GM23338 (cell line): ENCODE results near the gene CADPS. TPM values are rescaled to one million over a fixed set of nuclear protein-coding genes. Genes with fewer than 3 reads are reported as not detected.

ENCODE experiments used
- ATAC-seq: fragments of 200-7000 bp; cut with Tn5 transposase; 3 replicates; pipeline ENCODE4 v1.9.1; 2020
- DNase-seq: peaks from one replicate; pipeline ENCODE4 v3.0.0-alpha.2; 2015; ENCODE audit warnings: low spot score
- H2AFZ ChIP-seq: fragments of 200-600 bp; sonication (generic); 2 replicates; pipeline ENCODE4 v1.8.0; 2016; ENCODE audit warnings: antibody characterized with exemption, mild to moderate bottlenecking, moderate library complexity
- H3F3A ChIP-seq: fragments of 200-600 bp; sonication (generic); replicated peaks from 2 replicates; pipeline ENCODE4 v1.8.0; 2017; ENCODE audit warnings: antibody characterized with exemption, mixed run types, low read depth
- H3K27ac ChIP-seq: fragments of 200-600 bp; sonication (generic); 2 replicates; pipeline ENCODE4 v1.6.1; 2016; ENCODE audit warnings: low read depth
- H3K27me3 ChIP-seq: fragments of 200-600 bp; sonication (generic); 2 replicates; pipeline ENCODE4 v1.8.0; 2016; ENCODE audit warnings: mild to moderate bottlenecking, mixed run types, moderate library complexity; ENCODE audit not compliant: insufficient read depth
- H3K36me3 ChIP-seq: fragments of 200-600 bp; sonication (generic); 2 replicates; pipeline ENCODE4 v1.8.0; 2016; ENCODE audit warnings: mild to moderate bottlenecking; ENCODE audit not compliant: insufficient read depth
- H3K4me1 ChIP-seq: fragments of 200-600 bp; sonication (generic); 2 replicates; pipeline ENCODE4 v1.8.0; 2016; ENCODE audit warnings: mild to moderate bottlenecking, moderate library complexity; ENCODE audit not compliant: insufficient read depth
- H3K4me2 ChIP-seq: fragments of 200-600 bp; sonication (generic); 2 replicates; pipeline ENCODE4 v1.7.1; 2017; ENCODE audit warnings: mixed run types
- H3K4me3 ChIP-seq: fragments of 200-600 bp; sonication (generic); 2 replicates; pipeline ENCODE4 v1.6.1; 2016; ENCODE audit warnings: mixed run types
- H3K79me2 ChIP-seq: fragments of 200-600 bp; sonication (generic); replicated peaks from 2 replicates; pipeline ENCODE4 v1.8.0; 2017; ENCODE audit warnings: mild to moderate bottlenecking; ENCODE audit not compliant: insufficient read depth
- H3K9me2 ChIP-seq: fragments of 200-600 bp; sonication (generic); 2 replicates; pipeline ENCODE4 v1.8.0; 2017; ENCODE audit not compliant: insufficient read depth
- H4K20me1 ChIP-seq: fragments of 200-600 bp; sonication (generic); replicated peaks from 2 replicates; pipeline ENCODE4 v1.8.0; 2017; ENCODE audit warnings: mild to moderate bottlenecking; ENCODE audit not compliant: insufficient read depth
- H3K27ac Mint-ChIP-seq: 2 replicates; pipeline ENCODE4 v1.8.0; 2020; ENCODE audit warnings: inconsistent platforms, mild to moderate bottlenecking, moderate library complexity, mixed read lengths
- H3K27me3 Mint-ChIP-seq: 3 replicates; pipeline ENCODE4 v1.8.0; 2022; ENCODE audit warnings: low read depth, mild to moderate bottlenecking, moderate library complexity, mixed read lengths, inconsistent platforms; ENCODE audit not compliant: insufficient read depth, poor library complexity
- H3K36me3 Mint-ChIP-seq: 3 replicates; pipeline ENCODE4 v1.8.0; 2021; ENCODE audit warnings: low read depth, mild to moderate bottlenecking, inconsistent platforms, moderate library complexity, mixed read lengths
- H3K4me1 Mint-ChIP-seq: 3 replicates; pipeline ENCODE4 v1.8.0; 2020; ENCODE audit warnings: mild to moderate bottlenecking, inconsistent platforms, mixed read lengths
- H3K4me3 Mint-ChIP-seq: 3 replicates; pipeline ENCODE4 v1.8.0; 2021; ENCODE audit warnings: moderate library complexity, mild to moderate bottlenecking, inconsistent platforms, mixed read lengths
- H3K9me3 Mint-ChIP-seq: 3 replicates; pipeline ENCODE4 v1.8.0; 2020; ENCODE audit warnings: moderate library complexity, mild to moderate bottlenecking, inconsistent platforms, mixed read lengths
- CREB1 ChIP-seq: fragments of 250-450 bp; sonication (Bioruptor Pico); IDR thresholded peaks from 2 replicates; pipeline ENCODE4 v1.5.0; 2020; ENCODE audit warnings: low read depth, mild to moderate bottlenecking, moderate library complexity
- EZH2 ChIP-seq: fragments of 200-600 bp; sonication (generic); IDR thresholded peaks from one replicate; pipeline ENCODE4 v1.8.0; 2017; ENCODE audit warnings: antibody characterized with exemption, mild to moderate bottlenecking, low read depth; ENCODE audit not compliant: unreplicated experiment
- POLR2AphosphoS5 ChIP-seq: IDR thresholded peaks from 2 replicates; pipeline ENCODE4 v1.6.1; 2016; ENCODE audit warnings: antibody characterized with exemption, low read depth
- STAT1 ChIP-seq: IDR thresholded peaks from one replicate; pipeline ENCODE4 v1.6.1; 2016; ENCODE audit warnings: antibody characterized with exemption; ENCODE audit not compliant: unreplicated experiment
- ZNF114 ChIP-seq: fragments of 250-450 bp; sonication (Bioruptor Pico); IDR thresholded peaks from 2 replicates; pipeline ENCODE4 v1.5.0; 2020; ENCODE audit warnings: mild to moderate bottlenecking, moderate library complexity
- polyA plus RNA-seq: library from polyadenylated mRNA; unstranded; fragments of >200 nt; fragmentation: Nextera tagmentation; extraction: Ambion mirVana; gene quantifications from 2 replicates; pipeline ENCODE4 v1.2.1, GENCODE V29; 2016
- total RNA-seq: library from RNA; depleted of rRNA; stranded (reverse); fragments of >200 nt; shearing (Covaris generic); gene quantifications from 2 replicates; pipeline ENCODE4 v1.2.3, GENCODE V29; 2014
- TF ChIP-seq, protein P1 (sequence below): fragments of 250-450 bp; sonication (Bioruptor Pico); IDR thresholded peaks from 2 replicates; pipeline ENCODE4 v1.5.0; 2020; ENCODE audit warnings: mild to moderate bottlenecking, moderate library complexity
- TF ChIP-seq, protein P2 (sequence below): IDR thresholded peaks from 2 replicates; pipeline ENCODE4 v1.6.1; 2016; ENCODE audit warnings: antibody characterized with exemption
- TF ChIP-seq, protein P3 (sequence below): IDR thresholded peaks from one replicate; pipeline ENCODE4 v1.6.1; 2018; ENCODE audit warnings: antibody characterized with exemption; ENCODE audit not compliant: unreplicated experiment

CADPS gene
- total and polyA plus RNA-seq, 2 experiments from 2014 or later = 14.7 to 22.0 TPM

DNA sequence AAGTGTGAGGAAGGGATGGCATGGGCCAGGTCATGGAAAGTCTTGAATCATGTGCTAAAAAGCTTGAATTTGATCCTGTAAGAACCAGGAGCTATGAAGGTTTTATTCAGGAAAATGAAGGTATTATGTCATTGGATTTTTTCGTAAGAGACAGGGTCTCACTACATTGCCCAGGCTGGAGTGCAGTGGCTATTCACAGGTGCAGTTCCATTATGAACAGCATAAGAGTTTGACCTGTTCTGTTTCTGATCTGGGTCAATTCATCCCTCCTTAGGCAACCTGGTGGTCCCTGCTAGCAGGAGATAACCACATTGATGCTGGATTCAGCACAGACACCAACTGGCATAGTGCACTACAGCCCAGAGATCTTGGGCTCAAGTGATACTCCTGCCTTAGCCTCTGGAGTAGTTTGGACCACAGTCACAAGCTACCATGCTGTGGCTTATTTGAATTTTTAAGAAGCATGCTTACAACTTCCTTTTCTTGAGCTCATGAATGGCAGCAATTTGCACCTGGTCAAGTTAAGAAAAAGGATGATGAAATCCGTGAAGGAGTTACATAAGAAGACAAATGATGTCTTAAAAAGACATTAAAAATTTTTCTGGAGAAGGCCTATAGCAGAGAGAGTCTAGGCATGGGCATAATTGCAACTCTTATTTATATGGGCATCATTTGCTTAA is 79.1 kb downstream of the CADPS start (continued):
- TF ChIP-seq, protein P1, sequence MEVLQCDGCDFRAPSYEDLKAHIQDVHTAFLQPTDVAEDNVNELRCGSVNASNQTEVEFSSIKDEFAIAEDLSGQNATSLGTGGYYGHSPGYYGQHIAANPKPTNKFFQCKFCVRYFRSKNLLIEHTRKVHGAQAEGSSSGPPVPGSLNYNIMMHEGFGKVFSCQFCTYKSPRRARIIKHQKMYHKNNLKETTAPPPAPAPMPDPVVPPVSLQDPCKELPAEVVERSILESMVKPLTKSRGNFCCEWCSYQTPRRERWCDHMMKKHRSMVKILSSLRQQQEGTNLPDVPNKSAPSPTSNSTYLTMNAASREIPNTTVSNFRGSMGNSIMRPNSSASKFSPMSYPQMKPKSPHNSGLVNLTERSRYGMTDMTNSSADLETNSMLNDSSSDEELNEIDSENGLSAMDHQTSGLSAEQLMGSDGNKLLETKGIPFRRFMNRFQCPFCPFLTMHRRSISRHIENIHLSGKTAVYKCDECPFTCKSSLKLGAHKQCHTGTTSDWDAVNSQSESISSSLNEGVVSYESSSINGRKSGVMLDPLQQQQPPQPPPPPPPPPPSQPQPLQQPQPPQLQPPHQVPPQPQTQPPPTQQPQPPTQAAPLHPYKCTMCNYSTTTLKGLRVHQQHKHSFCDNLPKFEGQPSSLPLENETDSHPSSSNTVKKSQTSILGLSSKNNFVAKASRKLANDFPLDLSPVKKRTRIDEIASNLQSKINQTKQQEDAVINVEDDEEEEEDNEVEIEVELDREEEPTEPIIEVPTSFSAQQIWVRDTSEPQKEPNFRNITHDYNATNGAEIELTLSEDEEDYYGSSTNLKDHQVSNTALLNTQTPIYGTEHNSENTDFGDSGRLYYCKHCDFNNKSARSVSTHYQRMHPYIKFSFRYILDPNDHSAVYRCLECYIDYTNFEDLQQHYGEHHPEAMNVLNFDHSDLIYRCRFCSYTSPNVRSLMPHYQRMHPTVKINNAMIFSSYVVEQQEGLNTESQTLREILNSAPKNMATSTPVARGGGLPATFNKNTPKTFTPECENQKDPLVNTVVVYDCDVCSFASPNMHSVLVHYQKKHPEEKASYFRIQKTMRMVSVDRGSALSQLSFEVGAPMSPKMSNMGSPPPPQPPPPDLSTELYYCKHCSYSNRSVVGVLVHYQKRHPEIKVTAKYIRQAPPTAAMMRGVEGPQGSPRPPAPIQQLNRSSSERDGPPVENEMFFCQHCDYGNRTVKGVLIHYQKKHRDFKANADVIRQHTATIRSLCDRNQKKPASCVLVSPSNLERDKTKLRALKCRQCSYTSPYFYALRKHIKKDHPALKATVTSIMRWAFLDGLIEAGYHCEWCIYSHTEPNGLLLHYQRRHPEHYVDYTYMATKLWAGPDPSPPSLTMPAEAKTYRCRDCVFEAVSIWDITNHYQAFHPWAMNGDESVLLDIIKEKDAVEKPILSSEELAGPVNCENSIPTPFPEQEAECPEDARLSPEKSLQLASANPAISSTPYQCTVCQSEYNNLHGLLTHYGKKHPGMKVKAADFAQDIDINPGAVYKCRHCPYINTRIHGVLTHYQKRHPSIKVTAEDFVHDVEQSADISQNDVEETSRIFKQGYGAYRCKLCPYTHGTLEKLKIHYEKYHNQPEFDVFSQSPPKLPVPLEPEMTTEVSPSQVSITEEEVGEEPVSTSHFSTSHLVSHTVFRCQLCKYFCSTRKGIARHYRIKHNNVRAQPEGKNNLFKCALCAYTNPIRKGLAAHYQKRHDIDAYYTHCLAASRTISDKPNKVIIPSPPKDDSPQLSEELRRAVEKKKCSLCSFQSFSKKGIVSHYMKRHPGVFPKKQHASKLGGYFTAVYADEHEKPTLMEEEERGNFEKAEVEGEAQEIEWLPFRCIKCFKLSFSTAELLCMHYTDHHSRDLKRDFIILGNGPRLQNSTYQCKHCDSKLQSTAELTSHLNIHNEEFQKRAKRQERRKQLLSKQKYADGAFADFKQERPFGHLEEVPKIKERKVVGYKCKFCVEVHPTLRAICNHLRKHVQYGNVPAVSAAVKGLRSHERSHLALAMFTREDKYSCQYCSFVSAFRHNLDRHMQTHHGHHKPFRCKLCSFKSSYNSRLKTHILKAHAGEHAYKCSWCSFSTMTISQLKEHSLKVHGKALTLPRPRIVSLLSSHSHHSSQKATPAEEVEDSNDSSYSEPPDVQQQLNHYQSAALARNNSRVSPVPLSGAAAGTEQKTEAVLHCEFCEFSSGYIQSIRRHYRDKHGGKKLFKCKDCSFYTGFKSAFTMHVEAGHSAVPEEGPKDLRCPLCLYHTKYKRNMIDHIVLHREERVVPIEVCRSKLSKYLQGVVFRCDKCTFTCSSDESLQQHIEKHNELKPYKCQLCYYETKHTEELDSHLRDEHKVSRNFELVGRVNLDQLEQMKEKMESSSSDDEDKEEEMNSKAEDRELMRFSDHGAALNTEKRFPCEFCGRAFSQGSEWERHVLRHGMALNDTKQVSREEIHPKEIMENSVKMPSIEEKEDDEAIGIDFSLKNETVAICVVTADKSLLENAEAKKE = no peak

DNA sequence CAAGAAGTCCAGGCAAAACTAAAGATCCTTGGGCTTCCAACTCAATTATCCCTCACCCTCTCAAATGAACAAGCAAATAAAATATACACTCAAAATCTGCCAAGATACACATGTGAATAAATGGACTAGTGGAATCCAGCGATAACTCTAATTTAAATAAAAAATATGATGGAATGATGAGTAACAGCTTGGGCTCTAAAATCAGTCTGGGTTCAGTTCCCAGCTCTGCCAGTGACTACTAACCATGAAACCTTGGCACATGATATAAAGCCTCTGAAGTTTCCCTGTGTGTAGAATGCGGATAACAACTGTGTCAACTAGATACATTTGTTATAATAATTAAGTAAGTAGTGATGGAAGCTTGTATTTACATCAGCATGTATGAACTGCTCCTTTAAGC is 81.3 kb downstream of the CADPS start:
- Mint-ChIP-seq H3K4me1 (peaks cover 24% of the 10 kb centered on the region), H3K27me3 (peaks cover 4% of the 10 kb centered on the region), H3K27ac (no peak overlapping the region), H3K4me3 (no peak overlapping the region), H3K9me3 (no peaks in the 10 kb centered on the region), H3K36me3 (no peaks in the 10 kb centered on the region)
- Histone ChIP-seq H3K27ac (no peak overlapping the region), H4K20me1 (no peaks in the 10 kb centered on the region), H3K9me2 (peaks cover 13% of the 10 kb centered on the region), H3K4me1 (peaks cover 27% of the 10 kb centered on the region; the same call in 1 of the 2 replicates), H3K79me2 (no peaks in the 10 kb centered on the region), H3K4me2 (no peak overlapping the region), H2AFZ (no peak overlapping the region), H3K27me3 (no peaks in the 10 kb centered on the region), H3K4me3 (no peak overlapping the region), H3F3A (no peaks in the 10 kb centered on the region), H3K36me3 (no peaks in the 10 kb centered on the region)
- ATAC-seq (no peak), DNase-seq (no peak)
- TF ChIP-seq, protein P2, sequence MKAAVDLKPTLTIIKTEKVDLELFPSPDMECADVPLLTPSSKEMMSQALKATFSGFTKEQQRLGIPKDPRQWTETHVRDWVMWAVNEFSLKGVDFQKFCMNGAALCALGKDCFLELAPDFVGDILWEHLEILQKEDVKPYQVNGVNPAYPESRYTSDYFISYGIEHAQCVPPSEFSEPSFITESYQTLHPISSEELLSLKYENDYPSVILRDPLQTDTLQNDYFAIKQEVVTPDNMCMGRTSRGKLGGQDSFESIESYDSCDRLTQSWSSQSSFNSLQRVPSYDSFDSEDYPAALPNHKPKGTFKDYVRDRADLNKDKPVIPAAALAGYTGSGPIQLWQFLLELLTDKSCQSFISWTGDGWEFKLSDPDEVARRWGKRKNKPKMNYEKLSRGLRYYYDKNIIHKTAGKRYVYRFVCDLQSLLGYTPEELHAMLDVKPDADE = no peak
- no peak for TF ChIP-seq ZNF114 (CRISPR knock-in tag)
- TF ChIP-seq EZH2 = no peak
- no peak for TF ChIP-seq CREB1 (CRISPR knock-in tag)
- TF ChIP-seq STAT1 = no peak
- no peak for TF ChIP-seq POLR2AphosphoS5
- TF ChIP-seq, protein P3, sequence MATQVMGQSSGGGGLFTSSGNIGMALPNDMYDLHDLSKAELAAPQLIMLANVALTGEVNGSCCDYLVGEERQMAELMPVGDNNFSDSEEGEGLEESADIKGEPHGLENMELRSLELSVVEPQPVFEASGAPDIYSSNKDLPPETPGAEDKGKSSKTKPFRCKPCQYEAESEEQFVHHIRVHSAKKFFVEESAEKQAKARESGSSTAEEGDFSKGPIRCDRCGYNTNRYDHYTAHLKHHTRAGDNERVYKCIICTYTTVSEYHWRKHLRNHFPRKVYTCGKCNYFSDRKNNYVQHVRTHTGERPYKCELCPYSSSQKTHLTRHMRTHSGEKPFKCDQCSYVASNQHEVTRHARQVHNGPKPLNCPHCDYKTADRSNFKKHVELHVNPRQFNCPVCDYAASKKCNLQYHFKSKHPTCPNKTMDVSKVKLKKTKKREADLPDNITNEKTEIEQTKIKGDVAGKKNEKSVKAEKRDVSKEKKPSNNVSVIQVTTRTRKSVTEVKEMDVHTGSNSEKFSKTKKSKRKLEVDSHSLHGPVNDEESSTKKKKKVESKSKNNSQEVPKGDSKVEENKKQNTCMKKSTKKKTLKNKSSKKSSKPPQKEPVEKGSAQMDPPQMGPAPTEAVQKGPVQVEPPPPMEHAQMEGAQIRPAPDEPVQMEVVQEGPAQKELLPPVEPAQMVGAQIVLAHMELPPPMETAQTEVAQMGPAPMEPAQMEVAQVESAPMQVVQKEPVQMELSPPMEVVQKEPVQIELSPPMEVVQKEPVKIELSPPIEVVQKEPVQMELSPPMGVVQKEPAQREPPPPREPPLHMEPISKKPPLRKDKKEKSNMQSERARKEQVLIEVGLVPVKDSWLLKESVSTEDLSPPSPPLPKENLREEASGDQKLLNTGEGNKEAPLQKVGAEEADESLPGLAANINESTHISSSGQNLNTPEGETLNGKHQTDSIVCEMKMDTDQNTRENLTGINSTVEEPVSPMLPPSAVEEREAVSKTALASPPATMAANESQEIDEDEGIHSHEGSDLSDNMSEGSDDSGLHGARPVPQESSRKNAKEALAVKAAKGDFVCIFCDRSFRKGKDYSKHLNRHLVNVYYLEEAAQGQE = no peak
